Caki2 (cell line): ENCODE data around the gene KIN. TPM values are rescaled to one million over a fixed set of nuclear protein-coding genes. Genes with fewer than 3 reads are reported as not detected.

Source experiments
- DNase-seq: peaks from one replicate; pipeline ENCODE4 v3.0.0-alpha.2; 2015; ENCODE audit warnings: low read depth
- in situ Hi-C: cut with HindIII; loops from 2 replicates; pipeline ENCODE4 v1.10.0; 2016; ENCODE audit warnings: low sequenced_read_pairs, low pct_unique_long_range_greater_than_20kb, mixed read lengths
- total RNA-seq: library from RNA; depleted of rRNA; stranded (reverse); fragments of >200 nt; shearing (Covaris generic); gene quantifications from 2 replicates; pipeline ENCODE4 v1.2.3, GENCODE V29; 2014; ENCODE audit warnings: low replicate concordance; rRNA removed

Gene KIN
- total RNA-seq, 1 experiment from 2014 or later, result 34.5 TPM

- DNase-seq, result no peak
- in situ Hi-C loops, result no loop called here
These were observed 83.4 kb downstream of the KIN start for GRCh38 chr10:7704071-7705016.

GRCh38 chr10:7703140-7703539, 84.7 kb downstream of the KIN start, which contains the start of gene ITIH2:
ITIH2 (plus strand) TSS chr10:7703316; CDS start chr10:7703435, 119 bp downstream.
- in situ Hi-C loops, result no loop called here
- DNase-seq, result no peak

GRCh38 chr10:7702288-7702812, 85.4 kb downstream of the KIN start:
- in situ Hi-C loops, result no loop called here
- DNase-seq, result no peak

GRCh38 chr10:7701158-7701742, 86.5 kb downstream of the KIN start:
- DNase-seq, result no peak
- in situ Hi-C loops, result no loop called here

Other genes with a start within 250 kb of the KIN start
- gene ITIH5, start 121.0 kb downstream of the KIN start, total RNA-seq, result not detected in 2 replicates
- gene ITIH2, start 84.7 kb downstream of the KIN start, total RNA-seq, result not detected in 2 replicates
- gene ATP5F1C, start 184 bp upstream of the KIN start, total RNA-seq, result 573 and 677 TPM in 2 replicates
- 1.0 and 1.3 TPM in 2 replicates for gene TAF3, start 30.5 kb upstream of the KIN start, total RNA-seq